GM21576 (cell line): Measurements from ENCODE around the gene ELP2.
"Not testable (repeated sequence)": the region's sequence is repeated elsewhere in the genome, so short reads cannot be mapped to it uniquely, and the experiment has no call there.

Source experiments
- ATAC-seq: cut with Tn5 transposase; IDR thresholded peaks from one replicate; pipeline ENCODE4 v1.9.1; 2021; ENCODE audit warnings: mild to moderate bottlenecking, moderate library complexity; ENCODE audit not compliant: unreplicated experiment

Gene ELP2, protein sequence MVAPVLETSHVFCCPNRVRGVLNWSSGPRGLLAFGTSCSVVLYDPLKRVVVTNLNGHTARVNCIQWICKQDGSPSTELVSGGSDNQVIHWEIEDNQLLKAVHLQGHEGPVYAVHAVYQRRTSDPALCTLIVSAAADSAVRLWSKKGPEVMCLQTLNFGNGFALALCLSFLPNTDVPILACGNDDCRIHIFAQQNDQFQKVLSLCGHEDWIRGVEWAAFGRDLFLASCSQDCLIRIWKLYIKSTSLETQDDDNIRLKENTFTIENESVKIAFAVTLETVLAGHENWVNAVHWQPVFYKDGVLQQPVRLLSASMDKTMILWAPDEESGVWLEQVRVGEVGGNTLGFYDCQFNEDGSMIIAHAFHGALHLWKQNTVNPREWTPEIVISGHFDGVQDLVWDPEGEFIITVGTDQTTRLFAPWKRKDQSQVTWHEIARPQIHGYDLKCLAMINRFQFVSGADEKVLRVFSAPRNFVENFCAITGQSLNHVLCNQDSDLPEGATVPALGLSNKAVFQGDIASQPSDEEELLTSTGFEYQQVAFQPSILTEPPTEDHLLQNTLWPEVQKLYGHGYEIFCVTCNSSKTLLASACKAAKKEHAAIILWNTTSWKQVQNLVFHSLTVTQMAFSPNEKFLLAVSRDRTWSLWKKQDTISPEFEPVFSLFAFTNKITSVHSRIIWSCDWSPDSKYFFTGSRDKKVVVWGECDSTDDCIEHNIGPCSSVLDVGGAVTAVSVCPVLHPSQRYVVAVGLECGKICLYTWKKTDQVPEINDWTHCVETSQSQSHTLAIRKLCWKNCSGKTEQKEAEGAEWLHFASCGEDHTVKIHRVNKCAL

DNA sequence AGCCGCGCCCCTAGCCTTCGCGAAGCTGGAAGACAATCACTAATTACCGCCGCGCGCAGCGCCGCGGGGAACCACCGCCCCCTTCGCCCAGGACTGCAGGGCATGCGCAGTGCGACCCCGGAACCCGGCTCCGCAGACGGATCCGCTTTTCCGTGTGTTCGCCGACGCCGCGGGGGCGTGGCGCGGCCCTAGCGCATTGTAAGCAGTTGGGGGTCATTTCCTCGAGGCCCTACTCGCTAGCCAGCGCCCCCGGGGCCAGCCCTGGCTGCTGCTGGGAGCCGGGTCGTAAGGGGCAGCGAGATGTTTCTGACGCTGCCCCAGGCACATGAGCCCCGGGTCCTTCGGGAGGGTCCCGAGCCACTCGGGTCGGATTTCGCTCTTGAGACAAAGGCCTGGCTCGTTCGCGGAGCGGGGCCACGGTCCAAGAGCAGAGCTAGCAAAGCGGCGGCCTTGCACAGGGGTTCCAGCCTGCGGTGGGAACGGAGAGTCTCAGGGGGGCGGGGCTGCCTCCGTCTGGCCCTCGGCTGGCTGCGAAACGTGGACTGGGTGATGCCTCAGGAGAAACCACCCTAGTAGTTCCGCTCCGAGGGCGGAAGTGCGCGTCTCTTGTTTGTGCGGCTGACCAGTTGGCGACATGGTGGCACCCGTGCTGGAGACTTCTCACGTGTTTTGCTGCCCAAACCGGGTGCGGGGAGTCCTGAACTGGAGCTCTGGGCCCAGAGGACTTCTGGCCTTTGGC is at the start of gene ELP2, which contains the start of gene SLC39A6:
Gene ELP2 (plus strand): TSS at position 600 of the 739 bp plus-strand sequence. CDS start 35 bp downstream, at position 635.
Gene SLC39A6 (minus strand): TSS at position 41 of the 739 bp plus-strand sequence. CDS start 2,333 bp downstream, outside the sequence.
- peak; percentile 92 for ATAC-seq

DNA sequence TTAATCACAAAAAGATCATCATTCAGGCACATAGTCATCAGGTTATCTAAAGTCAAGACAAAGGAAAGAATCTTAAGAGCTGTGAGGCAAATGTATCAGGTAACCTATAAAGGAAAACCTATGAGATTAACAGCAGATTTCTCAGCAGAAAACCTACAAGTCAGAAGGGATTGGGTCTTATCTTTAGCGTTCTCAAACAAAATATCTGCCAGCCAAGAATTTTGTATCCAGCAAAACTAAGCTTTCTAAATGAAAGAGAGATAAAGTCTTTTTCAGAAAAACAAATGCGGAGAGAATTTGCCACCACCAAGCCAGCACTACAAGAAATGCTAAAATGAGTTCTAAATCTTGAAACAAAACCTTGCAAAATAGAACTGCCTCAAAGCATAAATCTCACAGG is 48.6 kb upstream of the ELP2 start:
- not testable (repeated sequence) for ATAC-seq

GRCh38 chr18:36083729-36084128 is 46.0 kb upstream of the ELP2 start:
- no peak for ATAC-seq

DNA sequence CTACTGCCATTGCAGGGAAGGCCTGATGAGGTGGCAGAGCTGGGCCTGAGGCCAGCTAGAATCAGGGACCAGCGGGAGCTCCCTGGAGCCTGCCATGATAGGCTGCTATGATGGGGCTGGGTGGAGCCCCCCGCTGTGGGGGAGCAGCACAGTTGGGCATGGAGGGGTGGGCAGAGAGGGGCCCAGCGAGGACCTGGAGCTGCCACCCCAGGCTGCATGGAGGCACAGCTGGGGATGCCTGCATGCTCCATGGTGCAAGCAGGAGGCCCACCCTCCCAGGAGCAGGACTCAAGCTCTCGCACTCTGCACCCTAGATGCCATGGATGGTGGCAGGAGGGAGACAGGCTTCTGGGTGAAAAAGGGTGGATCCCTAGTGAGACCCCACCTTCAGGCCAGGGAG is 44.5 kb upstream of the ELP2 start:
- no peak for ATAC-seq

GRCh38 chr18:36086186-36086585 is 43.5 kb upstream of the ELP2 start:
- no peak for ATAC-seq

DNA sequence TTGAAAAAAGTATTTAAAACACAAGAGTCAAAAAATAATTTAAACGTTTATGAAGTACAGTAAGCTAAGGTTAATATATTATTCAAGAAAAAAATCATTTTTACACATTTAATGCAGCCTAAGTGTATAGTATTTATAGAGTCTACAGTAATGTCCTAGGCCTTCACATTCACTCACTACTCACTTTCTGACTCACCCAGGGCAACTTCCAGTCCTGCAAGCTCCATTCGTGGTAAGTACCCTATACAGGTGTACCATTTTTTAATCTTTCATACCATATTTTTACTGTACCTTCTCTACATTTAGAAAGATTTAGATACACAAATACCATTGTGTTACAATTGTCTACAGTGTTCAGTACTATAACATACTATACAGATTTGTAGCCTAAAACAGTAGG is 41.4 kb upstream of the ELP2 start:
- ATAC-seq = no peak

- ATAC-seq = no peak
These were observed 40.7 kb upstream of the ELP2 start for GRCh38 chr18:36089001-36089400.

DNA sequence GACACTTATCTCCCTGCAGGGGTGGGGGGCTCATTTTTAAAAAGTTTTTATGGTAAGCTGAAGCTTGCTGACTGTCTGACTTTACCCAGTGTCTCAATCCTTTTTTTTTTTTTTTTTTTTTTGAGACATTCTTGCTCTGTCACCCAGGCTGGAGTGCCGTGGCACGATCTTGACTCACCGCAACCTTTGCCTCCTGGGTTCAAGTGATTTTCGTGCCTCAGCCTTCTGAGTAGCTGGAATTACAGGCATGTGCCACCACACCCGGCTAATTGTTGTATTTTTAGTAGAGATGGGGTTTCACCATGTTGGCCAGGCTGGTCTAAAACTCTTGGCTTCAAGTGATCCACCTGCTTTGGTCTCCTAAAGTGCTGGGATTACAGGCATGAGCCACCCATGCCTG is 37.6 kb upstream of the ELP2 start:
- ATAC-seq = not testable (repeated sequence)

DNA sequence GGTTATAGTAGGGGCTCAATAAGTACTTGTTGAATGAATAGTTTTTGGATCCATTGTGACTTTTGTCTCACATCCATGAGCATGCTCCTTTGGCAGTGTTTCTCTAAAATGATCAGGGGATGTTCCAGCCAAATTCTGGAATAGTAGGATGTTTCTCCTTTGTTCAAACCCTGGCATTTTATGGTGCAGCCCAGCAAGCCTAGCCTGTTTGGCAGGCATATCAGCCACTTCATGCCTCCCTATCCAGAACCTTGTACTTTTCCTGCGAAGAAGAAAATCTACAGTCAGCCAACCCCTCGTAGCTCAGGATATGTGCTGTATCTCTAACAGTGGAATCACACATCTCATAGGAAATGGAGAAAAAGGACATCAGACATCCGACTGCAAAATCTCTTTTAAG is 35.3 kb upstream of the ELP2 start:
- ATAC-seq = no peak

DNA sequence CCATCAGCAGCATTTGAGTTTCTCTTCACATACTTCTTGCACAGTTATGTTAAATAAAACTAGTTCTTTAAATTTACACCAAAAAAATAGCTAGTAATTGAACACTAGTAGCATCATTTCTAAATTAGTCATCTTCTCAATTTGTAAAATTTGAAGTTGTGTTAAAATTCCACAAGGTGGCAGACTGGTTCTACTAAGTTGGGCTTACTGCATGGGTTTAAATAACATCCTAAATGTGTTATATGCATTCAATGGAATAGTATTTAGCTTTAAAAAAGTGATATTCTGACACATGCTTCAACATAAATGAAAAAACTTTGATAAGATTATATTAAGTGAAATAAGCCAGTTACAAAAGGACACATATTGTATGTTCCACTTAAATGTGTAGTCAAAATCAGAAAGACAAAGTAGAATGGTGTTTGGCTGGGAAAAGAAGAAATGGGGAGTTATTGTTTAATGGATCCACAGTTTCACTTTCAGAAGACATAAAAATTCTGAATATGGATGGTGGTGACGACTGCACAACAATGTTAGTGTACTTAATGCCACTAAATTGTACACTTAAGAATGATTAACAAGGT is 33.7 kb upstream of the ELP2 start:
- ATAC-seq = no peak

- no peak for ATAC-seq
These were observed 32.7 kb upstream of the ELP2 start for GRCh38 chr18:36096955-36097354.

DNA sequence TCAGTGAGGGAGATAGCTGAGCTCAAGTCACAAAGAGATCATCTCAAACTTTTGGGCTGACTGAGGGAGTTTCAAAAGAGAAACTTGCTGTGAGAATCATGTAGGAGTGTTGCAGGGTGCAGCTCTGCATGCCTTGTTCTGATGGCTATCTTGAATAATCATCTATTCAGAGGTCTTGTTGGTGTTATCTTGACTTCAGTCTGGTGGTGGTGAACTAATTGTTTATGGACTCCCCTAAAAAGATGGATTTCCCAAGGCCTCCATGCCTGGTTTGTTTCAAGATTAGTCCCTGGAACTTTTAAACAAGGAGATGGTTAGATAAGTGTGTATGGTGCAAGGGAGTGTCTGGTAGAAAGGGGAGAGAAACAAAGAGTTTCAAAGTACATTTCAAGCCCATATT is 30.4 kb upstream of the ELP2 start:
- ATAC-seq = no peak

GRCh38 chr18:36101943-36102342 is 27.8 kb upstream of the ELP2 start:
- no peak for ATAC-seq

GRCh38 chr18:36104749-36105148 is 24.9 kb upstream of the ELP2 start:
- no peak for ATAC-seq

- no peak for ATAC-seq
These were observed 22.2 kb upstream of the ELP2 start for GRCh38 chr18:36107477-36107876.

DNA sequence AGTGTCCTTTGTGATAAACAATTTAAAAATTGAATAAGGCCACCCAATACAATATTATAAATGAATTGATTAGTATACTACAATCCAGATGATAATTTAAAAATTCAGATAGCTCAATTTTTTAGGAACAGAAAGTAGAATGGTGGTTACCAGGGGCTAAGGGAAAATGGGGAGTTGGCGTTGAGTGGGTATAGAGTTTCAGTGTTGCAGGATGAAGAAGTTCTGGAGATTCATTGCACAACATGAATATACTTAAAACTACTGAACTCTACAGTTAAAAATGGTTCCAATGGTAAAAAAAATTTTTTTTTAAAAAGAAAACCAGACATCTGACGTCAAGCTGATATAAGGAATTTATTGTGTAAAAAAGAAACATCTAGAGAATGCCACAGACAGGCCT is 21.5 kb upstream of the ELP2 start:
- ATAC-seq = no peak

DNA sequence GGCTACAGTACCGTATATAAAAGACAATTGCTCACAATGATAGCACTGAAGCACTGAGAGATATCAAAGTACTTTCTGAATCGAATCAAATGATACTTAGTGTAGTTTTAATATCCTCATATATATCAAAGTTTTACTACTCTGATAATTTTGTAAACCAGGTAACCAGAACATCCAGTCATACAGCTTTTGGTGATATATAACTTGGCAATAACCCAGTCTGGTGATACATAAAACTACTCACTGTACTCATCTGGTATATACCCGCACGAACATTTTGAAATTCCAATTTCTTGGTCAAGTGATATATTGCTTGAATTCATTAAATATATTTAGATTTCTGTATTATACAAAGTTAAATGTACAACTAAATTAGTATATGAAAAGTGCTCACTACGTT is 21.1 kb upstream of the ELP2 start:
- ATAC-seq = no peak

DNA sequence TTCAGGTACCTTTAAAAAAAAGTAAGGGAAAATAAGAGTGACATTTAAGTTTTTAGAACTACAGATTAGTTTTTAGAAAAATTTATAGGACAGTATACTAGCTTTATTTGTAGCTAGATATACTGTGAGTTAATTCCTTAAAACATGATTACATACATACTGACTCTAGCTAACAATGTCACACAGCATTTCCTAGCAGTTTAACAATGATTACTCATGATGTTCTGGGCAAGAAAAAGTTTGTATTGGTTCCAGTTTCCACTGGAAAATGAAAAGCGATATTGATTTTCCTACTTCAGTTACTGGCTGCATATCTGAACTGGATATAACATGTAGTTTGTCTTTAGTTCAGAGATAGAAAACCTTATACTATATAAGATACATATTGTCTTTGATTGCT is 20.0 kb upstream of the ELP2 start:
- ATAC-seq = no peak

DNA sequence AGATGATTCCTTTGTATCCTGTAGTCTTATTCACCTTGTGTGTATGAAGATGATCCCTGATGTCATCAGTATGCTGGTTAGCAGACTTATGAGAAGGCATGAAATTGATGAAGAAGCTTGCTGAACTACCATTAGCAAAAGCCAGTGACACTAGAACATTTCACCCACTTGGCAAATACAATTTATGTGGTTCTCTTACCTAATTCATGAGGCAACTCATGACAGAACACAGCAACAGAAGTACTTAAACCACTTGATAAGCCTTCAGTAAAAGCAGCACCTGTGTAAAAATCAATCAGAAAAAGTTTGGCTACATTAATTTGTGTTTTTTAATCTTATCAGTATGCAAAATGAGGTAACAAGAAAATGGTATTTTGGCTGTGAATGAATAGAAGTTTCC is 17.4 kb upstream of the ELP2 start:
- ATAC-seq = no peak

- no peak for ATAC-seq
These were observed 15.4 kb upstream of the ELP2 start for GRCh38 chr18:36114251-36114650.

- no peak for ATAC-seq
These were observed 15.0 kb upstream of the ELP2 start for GRCh38 chr18:36114738-36115137.
